ENCODE data around the gene AFAP1. TPM values are rescaled to one million over a fixed set of nuclear protein-coding genes. Genes with fewer than 3 reads are reported as not detected.

Gene AFAP1
- total RNA-seq, 2 experiments from 2014 or later, result not detected

DNA sequence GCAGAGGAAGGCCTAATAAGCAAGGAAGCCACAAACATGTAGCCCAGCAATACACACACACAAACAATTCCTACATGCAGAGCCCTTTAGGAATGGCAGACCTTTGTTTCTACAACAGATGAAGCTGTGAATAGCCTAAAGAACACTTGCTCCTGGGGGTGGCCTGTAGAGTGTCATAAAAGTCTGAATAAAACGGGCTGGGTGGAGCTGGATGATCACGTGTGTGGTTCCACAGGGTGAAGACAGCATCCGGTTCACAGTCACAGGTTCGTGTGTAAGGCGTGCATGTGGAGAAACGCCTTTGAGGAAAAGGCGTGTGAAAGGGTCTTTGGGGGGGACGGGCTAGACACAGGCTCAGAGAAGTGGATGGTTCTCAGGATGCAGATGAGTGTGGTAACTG is 156.1 kb downstream of the AFAP1 start:
- Histone ChIP-seq H3K27ac (ENCODE audit: low read depth, low read length, poor library complexity, severe bottlenecking) (no peak overlapping the region), H4K20me1 (ENCODE audit: insufficient read depth, low read length) (no peaks in the 10 kb centered on the region), H3K4me2 (ENCODE audit: low read length) (no peak overlapping the region), H3K4me1 (ENCODE audit: insufficient read depth, low read length, poor library complexity, severe bottlenecking) (no peaks in the 10 kb centered on the region), H3K9me3 (ENCODE audit: low read length) (no peaks in the 10 kb centered on the region), H3K4me3 (ENCODE audit: low read depth, low read length, poor library complexity, severe bottlenecking) (no peak overlapping the region), H3K9me2 (ENCODE audit: insufficient read depth, low read length) (no peaks in the 10 kb centered on the region), H3K79me2 (ENCODE audit: insufficient read depth, low read depth, low read length) (no peaks in the 10 kb centered on the region), H2AFZ (ENCODE audit: low read length) (no peak overlapping the region), H3K36me3 (ENCODE audit: insufficient read depth, low read length) (no peaks in the 10 kb centered on the region)
- TF ChIP-seq, protein P1, sequence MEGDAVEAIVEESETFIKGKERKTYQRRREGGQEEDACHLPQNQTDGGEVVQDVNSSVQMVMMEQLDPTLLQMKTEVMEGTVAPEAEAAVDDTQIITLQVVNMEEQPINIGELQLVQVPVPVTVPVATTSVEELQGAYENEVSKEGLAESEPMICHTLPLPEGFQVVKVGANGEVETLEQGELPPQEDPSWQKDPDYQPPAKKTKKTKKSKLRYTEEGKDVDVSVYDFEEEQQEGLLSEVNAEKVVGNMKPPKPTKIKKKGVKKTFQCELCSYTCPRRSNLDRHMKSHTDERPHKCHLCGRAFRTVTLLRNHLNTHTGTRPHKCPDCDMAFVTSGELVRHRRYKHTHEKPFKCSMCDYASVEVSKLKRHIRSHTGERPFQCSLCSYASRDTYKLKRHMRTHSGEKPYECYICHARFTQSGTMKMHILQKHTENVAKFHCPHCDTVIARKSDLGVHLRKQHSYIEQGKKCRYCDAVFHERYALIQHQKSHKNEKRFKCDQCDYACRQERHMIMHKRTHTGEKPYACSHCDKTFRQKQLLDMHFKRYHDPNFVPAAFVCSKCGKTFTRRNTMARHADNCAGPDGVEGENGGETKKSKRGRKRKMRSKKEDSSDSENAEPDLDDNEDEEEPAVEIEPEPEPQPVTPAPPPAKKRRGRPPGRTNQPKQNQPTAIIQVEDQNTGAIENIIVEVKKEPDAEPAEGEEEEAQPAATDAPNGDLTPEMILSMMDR (conservative IDR thresholded peaks at IDR 0.05; ENCODE audit: low read length), result no peak
- TF ChIP-seq EZH2phosphoT487 (IDR thresholded peaks at IDR 0.05; ENCODE audit: borderline replicate concordance, low read depth, low read length), result no peak
- no peak for DNase-seq (ENCODE audit: low spot score)
- no TSS peak for BruUV-seq (replicated peaks)
- CTCF ChIA-PET (ENCODE audit: unreplicated experiment), result no interaction called here
- intact Hi-C loops (cut with micrococcal nuclease; ENCODE audit: unreplicated experiment), result no loop called here
- POLR2A ChIA-PET, result no interaction called here

DNA sequence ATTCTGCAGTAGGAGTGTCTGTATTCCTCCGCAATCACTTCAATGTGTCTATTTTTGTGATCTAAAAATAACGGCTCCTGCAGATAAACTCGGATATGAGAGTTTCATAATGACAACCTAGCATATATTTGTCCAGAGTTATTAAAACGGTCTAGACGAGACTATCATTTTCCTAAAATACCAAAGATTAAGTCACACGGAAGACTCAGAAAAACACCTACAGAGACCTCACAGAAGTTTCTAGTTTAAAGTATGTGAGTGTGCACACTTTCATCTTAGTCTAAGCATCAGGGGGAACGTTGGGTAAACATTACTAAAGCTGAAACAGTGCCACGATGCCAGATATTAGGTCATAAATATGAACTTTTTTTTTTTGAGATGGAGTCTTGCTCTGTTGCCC is 156.9 kb downstream of the AFAP1 start:
- ChIA-PET CTCF (ENCODE audit: unreplicated experiment) (no interaction called here), POLR2A (no interaction called here)
- no peaks in the 10 kb centered on the region for H3K79me2 ChIP-seq (ENCODE audit: insufficient read depth, low read depth, low read length)

DNA sequence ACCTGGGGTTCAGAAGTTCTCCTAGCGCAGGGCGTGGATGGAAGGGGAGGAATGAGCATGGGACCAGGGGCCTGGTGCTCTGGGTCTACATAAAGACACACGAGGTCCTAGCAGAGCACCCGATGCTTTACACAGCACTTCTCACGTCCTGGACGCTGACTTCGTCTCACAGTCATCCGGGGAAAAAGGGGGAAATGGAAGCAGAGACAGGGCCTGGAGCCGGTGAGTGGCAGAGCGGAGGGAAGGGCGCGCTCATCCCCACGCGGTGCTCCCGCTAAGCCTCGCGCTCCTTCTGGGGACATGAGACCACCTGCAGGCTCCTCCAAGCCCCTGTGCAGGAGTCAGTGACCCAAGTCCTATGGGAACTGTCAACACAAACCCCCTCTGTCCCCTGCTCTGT is 157.7 kb downstream of the AFAP1 start:
- CTCF ChIA-PET (ENCODE audit: unreplicated experiment), result no interaction called here
- Histone ChIP-seq H2AFZ (ENCODE audit: low read length) (no peak overlapping the region), H4K20me1 (ENCODE audit: insufficient read depth, low read length) (no peaks in the 10 kb centered on the region), H3K4me3 (ENCODE audit: low read depth, low read length, poor library complexity, severe bottlenecking) (no peak overlapping the region), H3K9me2 (ENCODE audit: insufficient read depth, low read length) (no peaks in the 10 kb centered on the region), H3K79me2 (ENCODE audit: insufficient read depth, low read depth, low read length) (no peaks in the 10 kb centered on the region), H3K27ac (ENCODE audit: low read depth, low read length, poor library complexity, severe bottlenecking) (no peak overlapping the region), H3K36me3 (ENCODE audit: insufficient read depth, low read length) (no peaks in the 10 kb centered on the region), H3K4me1 (ENCODE audit: insufficient read depth, low read length, poor library complexity, severe bottlenecking) (no peaks in the 10 kb centered on the region), H3K9me3 (ENCODE audit: low read length) (no peaks in the 10 kb centered on the region), H3K4me2 (ENCODE audit: low read length) (no peak overlapping the region)
- intact Hi-C loops (cut with micrococcal nuclease; ENCODE audit: unreplicated experiment), result no loop called here
- POLR2A ChIA-PET, result no interaction called here
- no peak for DNase-seq (ENCODE audit: low spot score)
- BruUV-seq (replicated peaks), result no TSS peak
- TF ChIP-seq, protein P1 (conservative IDR thresholded peaks at IDR 0.05; ENCODE audit: low read length), result no peak
- no peak for TF ChIP-seq EZH2phosphoT487 (IDR thresholded peaks at IDR 0.05; ENCODE audit: borderline replicate concordance, low read depth, low read length)

More for the DNA sequence above, 156.9 kb downstream of the AFAP1 start:
- Histone ChIP-seq H3K9me3 (ENCODE audit: low read length) (no peaks in the 10 kb centered on the region), H3K4me3 (ENCODE audit: low read depth, low read length, poor library complexity, severe bottlenecking) (no peak overlapping the region), H4K20me1 (ENCODE audit: insufficient read depth, low read length) (no peaks in the 10 kb centered on the region), H3K36me3 (ENCODE audit: insufficient read depth, low read length) (no peaks in the 10 kb centered on the region), H3K4me2 (ENCODE audit: low read length) (no peak overlapping the region), H3K27ac (ENCODE audit: low read depth, low read length, poor library complexity, severe bottlenecking) (no peak overlapping the region), H2AFZ (ENCODE audit: low read length) (no peak overlapping the region), H3K9me2 (ENCODE audit: insufficient read depth, low read length) (no peaks in the 10 kb centered on the region), H3K4me1 (ENCODE audit: insufficient read depth, low read length, poor library complexity, severe bottlenecking) (no peaks in the 10 kb centered on the region)
- DNase-seq (ENCODE audit: low spot score), result no peak
- TF ChIP-seq, protein P1 (conservative IDR thresholded peaks at IDR 0.05; ENCODE audit: low read length), result no peak
- no peak for TF ChIP-seq EZH2phosphoT487 (IDR thresholded peaks at IDR 0.05; ENCODE audit: borderline replicate concordance, low read depth, low read length)
- no TSS peak for BruUV-seq (replicated peaks)
- intact Hi-C loops (cut with micrococcal nuclease; ENCODE audit: unreplicated experiment), result no loop called here
